ENCODE data around the gene GMNC.
"Not testable (repeated sequence)": the region's sequence is repeated elsewhere in the genome, so short reads cannot be mapped to it uniquely, and the experiment has no call there.

GMNC gene, protein sequence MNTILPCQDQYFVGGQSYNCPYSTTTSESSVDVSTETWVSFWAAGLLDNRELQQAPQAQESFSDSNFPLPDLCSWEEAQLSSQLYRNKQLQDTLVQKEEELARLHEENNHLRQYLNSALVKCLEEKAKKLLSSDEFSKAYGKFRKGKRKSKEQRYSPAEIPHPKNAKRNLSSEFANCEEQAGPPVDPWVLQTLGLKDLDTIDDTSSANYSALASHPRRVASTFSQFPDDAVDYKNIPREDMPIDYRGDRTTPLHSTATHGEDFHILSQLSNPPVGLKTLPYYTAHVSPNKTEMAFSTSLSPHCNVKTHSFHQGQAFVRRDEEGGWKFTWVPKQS

DNA sequence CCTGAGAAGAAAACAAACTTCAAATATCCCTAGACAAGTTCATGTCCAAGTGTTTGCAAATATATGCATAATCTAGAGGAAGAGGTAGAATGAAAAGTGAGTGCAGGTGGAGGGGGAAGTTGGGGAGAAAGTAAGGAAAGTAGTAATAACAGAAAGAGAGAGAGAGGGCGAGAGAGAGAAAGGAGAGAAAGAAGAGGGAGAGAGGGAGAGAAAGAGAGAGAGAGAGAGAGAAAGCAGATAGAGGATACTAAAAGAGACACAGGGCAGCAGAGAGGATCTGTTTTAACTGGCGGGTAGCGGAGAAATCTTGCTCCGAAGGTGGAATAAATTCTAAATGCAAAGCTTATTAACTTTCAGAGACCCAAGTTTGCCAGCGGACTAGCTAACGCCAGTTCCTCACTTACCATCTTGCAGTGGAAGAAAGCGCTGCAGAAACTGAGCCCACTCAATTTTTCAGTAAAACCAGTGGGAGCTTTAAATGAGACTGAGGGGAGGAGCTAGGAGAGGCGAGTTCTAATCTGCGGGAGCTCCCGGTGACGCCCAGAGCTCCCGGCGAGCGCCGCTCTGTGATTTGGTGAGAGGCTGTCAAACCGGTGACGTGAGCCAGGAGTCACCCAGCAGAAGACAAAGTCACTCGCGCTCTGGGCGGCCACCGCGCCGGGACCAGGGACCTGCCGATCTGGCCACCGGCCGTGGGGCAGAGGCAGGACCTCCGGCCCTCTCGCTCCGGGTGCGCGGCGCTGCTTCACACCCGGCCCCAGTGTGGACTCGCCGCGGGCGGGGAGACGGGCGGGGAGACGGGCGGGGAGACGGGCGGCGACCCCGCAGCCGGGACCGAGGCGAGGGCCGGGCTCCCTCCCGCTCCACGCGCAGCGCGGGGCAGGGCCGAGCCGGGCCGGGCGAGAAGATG is at the start of gene GMNC:
Gene GMNC, minus strand, starts transcription at position 486 of the 910 bp plus-strand sequence. Its CDS starts 79 bp downstream, at position 407.
- DNase-seq (peak; percentile 35), ATAC-seq (replicated peaks) (peak; percentile 89 to 98)
- H3K4me1 Mint-ChIP-seq = peaks cover 6% of the 10 kb centered on the region in 2 donors
- H3K4me3 Mint-ChIP-seq = peak within 1 kb of the TSS; percentile 54 to 77
- H3K27me3 Mint-ChIP-seq = peaks cover 39 to 50% of the 10 kb centered on the region in 2 donors
- H3K36me3 Mint-ChIP-seq = no peaks in the 10 kb centered on the region
- no peaks in the 10 kb centered on the region for H3K9me3 Mint-ChIP-seq
- H3K27ac Mint-ChIP-seq = no peak within 1 kb of the TSS

DNA sequence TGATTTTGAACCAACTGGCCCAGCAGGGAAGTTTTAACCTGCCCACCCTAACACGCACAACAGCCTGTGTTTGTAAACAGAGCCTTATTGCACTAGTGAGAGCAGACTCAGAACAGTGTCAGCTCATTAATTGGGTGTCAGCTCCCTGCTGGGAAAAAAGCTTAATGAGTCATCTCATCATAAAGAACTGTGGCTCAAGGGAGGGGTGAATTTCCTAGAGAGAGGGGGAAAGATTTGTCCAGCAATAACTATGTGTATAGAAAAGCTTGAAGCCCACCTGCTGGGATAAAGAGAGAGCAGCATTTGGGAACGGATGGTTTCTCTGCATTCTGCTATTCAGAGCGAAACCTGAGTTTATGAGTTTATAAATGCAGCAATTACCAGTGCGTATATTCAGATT is 48.9 kb upstream of the GMNC start:
- Mint-ChIP-seq H3K9me3 (peaks cover 2 to 4% of the 10 kb centered on the region in 2 donors), H3K4me3 (no peak overlapping the region), H3K27ac (no peak overlapping the region), H3K36me3 (no peaks in the 10 kb centered on the region), H3K27me3 (no peaks in the 10 kb centered on the region), H3K4me1 (no peaks in the 10 kb centered on the region)
- DNase-seq = no peak
- no peak for ATAC-seq (replicated peaks)

DNA sequence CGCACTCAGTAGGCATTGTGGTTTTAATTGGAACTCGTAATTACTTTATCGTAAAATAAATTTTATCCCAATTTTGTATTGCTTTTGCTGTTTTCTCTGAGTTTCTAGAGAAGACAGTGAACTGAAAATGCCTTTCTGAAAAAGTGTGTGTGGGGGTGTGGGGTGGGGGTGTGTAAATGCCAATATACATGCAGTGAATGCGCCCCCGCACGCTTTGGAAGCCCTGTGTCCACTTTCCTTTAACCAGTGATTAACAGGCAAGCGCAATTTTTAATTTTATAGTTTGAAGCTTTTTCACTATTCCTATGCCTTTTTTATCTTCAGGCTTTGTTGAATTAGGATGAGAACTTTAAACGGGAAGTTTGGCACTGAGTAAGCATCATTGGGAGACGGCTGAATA is 47.4 kb upstream of the GMNC start:
- DNase-seq (no peak), ATAC-seq (replicated peaks) (no peak)
- Mint-ChIP-seq H3K4me1 (no peaks in the 10 kb centered on the region), H3K27me3 (no peaks in the 10 kb centered on the region), H3K36me3 (no peaks in the 10 kb centered on the region), H3K27ac (no peak overlapping the region), H3K4me3 (no peak overlapping the region), H3K9me3 (peaks cover 4 to 9% of the 10 kb centered on the region in 2 donors)

DNA sequence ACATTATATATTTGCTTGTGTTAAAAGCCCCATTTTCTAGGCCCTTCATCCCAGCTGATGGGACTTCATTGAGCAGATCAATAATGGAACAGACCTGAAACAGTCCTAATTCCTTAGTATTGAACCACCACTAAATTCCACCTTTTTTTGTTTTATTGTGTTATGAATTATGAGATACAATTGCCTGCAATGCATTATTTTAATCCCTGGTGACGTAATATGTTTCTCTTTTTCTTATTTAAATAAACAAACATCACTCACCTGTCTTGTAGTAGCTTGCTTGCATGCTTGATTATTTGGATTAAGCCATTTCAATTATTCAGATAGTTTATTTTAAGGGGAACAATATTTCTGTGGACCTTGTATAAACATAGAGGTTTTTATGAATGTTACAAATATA is 40.7 kb upstream of the GMNC start:
- no peaks in the 10 kb centered on the region for H3K4me1 Mint-ChIP-seq
- H3K4me3 Mint-ChIP-seq = no peak overlapping the region
- no peaks in the 10 kb centered on the region for H3K36me3 Mint-ChIP-seq
- peaks cover 16 to 32% of the 10 kb centered on the region in 2 donors for H3K9me3 Mint-ChIP-seq
- no peak overlapping the region for H3K27ac Mint-ChIP-seq
- no peaks in the 10 kb centered on the region for H3K27me3 Mint-ChIP-seq
- DNase-seq = no peak
- no peak for ATAC-seq (replicated peaks)

DNA sequence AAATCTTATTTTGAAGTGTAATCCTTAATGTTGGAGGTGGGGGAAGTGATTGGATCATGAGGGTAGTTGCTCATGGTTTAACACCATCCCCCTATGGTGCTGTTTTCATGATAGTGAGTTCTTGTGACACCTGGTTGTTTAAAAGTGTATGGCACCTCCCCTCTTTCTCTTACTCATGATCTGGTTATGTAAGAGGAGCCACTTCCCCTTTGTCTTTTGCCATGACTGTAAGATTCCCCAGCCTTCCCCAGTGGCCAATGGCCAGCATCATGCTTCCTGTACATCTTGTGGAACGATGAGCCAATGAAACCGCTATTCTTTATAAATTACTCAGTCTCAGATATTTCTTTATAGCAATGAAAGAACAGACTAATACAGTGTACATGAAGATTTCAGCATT is 39.8 kb upstream of the GMNC start:
- no peaks in the 10 kb centered on the region for H3K4me1 Mint-ChIP-seq
- H3K27ac Mint-ChIP-seq = no peak overlapping the region
- no peaks in the 10 kb centered on the region for H3K27me3 Mint-ChIP-seq
- DNase-seq = no peak
- no peaks in the 10 kb centered on the region for H3K36me3 Mint-ChIP-seq
- ATAC-seq (replicated peaks) = no peak
- peaks cover 16 to 34% of the 10 kb centered on the region in 2 donors for H3K9me3 Mint-ChIP-seq
- H3K4me3 Mint-ChIP-seq = no peak overlapping the region

DNA sequence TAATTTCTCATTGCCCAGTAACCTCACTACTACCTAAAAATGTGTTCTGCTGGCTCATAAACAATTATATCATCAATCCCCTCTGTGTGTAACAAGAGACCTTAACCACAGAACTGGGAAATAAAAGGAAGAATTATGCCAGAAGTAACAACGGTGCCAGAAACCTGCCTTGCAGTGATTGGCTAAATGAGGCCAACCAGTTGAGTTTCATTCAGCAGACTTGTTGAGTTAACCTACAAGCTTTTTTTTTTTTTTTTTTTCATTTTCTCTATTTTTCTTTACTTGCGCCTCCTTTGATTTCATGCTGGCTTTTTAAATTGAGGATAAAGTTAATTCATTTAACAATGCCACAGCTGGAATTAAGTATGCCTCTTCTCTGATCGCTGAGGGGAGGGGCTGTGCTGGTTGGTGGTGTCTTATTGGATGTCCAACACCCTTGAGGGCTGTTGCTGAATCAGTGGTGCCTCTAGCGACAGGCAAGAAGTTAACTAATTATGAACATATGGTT is 30.0 kb upstream of the GMNC start:
- DNase-seq (no peak), ATAC-seq (replicated peaks) (no peak)
- H3K4me1 Mint-ChIP-seq = no peaks in the 10 kb centered on the region
- no peak overlapping the region for H3K4me3 Mint-ChIP-seq
- H3K36me3 Mint-ChIP-seq = no peaks in the 10 kb centered on the region
- peaks cover 7 to 12% of the 10 kb centered on the region in 2 donors for H3K9me3 Mint-ChIP-seq
- no peak overlapping the region for H3K27ac Mint-ChIP-seq
- peaks cover 0 to 14% of the 10 kb centered on the region in 2 donors for H3K27me3 Mint-ChIP-seq

DNA sequence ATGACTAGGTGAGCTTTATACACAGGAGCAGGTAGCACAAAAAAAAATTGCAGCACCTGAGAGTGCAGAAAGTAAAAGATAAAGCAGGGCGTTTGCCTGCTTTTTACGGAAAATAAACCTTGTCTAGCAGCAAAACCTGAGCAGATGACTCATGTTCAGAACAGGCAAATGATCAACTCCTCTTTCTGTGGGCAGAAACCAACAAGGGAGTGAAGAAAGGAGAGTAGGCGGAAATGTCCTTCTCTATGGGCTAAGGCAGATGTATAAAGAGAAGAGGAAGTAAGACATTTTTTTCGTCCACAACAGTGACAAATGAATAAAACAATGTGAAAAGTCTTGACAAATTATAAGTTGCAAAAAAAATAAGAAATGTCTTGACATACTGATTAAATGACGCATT is 24.5 kb upstream of the GMNC start:
- no peak overlapping the region for H3K4me3 Mint-ChIP-seq
- H3K27ac Mint-ChIP-seq = no peak overlapping the region
- H3K27me3 Mint-ChIP-seq = peaks cover 8 to 9% of the 10 kb centered on the region in 2 donors
- ATAC-seq (replicated peaks) (peak; percentile 36 to 46), DNase-seq (no peak)
- H3K9me3 Mint-ChIP-seq = no peaks in the 10 kb centered on the region
- H3K36me3 Mint-ChIP-seq = no peaks in the 10 kb centered on the region
- peaks cover 0 to 2% of the 10 kb centered on the region in 2 donors for H3K4me1 Mint-ChIP-seq

DNA sequence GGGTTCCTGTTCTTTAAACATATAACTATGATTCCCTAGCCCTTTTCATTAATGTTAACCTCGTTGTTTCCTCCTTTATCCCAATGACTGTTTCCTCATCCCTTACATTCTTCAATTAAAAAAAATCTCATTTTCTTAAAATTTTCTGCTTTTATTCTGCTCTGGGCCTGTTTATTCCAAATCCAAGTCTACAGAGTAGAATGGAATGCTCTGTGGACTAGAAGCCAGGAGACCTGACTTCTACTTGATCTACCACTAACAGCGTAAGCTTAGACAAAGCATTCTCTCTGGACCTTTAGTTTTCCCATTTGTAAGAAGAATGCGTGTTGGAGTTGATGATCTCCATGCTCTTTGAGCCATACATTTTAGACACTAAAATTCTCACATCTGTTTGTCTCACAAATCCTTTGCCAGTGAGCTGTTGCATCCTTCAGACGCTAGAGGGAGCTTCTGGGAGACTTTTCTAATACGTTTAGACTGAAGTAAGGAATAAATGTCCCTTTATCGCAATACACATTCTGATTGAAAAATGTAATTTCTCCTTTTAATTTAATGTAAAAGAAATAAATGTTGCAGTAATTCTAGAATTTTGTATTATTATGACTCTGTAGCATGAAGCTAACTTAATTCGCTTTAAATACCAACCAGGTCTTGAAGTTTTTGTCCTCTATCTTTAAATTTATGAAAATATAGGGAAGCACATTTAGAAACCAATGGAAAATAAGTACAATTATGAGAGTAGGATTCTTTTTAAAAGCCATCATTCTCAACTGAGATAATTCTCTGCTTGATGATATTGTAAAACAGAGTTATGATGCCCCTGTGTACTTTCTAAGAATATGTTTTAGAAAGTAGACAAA is 21.7 kb upstream of the GMNC start:
- H3K4me3 Mint-ChIP-seq = no peak overlapping the region
- no peaks in the 10 kb centered on the region for H3K9me3 Mint-ChIP-seq
- H3K36me3 Mint-ChIP-seq = no peaks in the 10 kb centered on the region
- H3K4me1 Mint-ChIP-seq = peaks cover 0 to 2% of the 10 kb centered on the region in 2 donors
- DNase-seq (peak; percentile 8), ATAC-seq (replicated peaks) (peak in 1 of 2 donors; percentile 42)
- peaks cover 8 to 9% of the 10 kb centered on the region in 2 donors for H3K27me3 Mint-ChIP-seq
- H3K27ac Mint-ChIP-seq = no peak overlapping the region

DNA sequence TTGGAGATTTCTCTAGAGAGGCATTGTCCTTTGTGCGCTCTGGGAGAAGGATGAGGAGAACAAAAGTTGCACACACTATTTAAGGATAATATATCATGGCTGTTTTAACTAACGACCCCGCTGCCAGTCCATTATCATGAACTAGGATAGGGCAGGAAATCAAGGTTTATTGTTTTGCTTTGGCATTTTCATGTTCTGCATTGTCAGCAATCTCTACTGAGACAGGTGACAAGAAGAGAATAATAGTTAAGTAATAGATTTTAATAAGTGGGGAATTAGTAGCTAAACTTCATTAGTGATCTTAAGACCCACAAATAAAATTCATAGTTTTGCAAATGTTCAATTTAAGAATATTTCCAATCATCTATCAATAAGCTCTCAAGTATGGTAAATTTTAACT is 20.6 kb upstream of the GMNC start:
- DNase-seq (no peak), ATAC-seq (replicated peaks) (no peak)
- no peak overlapping the region for H3K27ac Mint-ChIP-seq
- H3K27me3 Mint-ChIP-seq = peaks cover 8% of the 10 kb centered on the region in 2 donors
- no peaks in the 10 kb centered on the region for H3K9me3 Mint-ChIP-seq
- H3K4me3 Mint-ChIP-seq = no peak overlapping the region
- peaks cover 0 to 2% of the 10 kb centered on the region in 2 donors for H3K4me1 Mint-ChIP-seq
- H3K36me3 Mint-ChIP-seq = no peaks in the 10 kb centered on the region

DNA sequence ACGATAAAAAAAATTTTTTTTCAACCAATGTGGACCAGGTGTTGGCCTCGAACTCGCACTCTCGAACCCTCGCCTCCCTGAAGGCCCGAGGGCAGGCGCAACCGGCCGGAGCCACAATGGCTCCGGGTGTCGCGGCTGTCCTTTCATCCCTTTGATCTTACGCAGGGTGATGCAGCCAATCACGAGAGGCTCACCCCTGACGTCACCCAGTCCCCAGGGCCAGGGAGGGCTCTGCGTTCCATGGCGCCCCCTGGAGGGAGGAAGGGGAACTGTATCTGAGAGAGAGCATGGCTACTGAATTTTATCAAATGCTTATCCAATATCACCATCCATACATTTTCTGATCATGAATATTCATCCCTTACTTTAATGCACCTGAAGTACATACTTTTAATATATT is 15.4 kb upstream of the GMNC start:
- no peak overlapping the region for H3K27ac Mint-ChIP-seq
- H3K9me3 Mint-ChIP-seq = no peaks in the 10 kb centered on the region
- H3K4me1 Mint-ChIP-seq = no peaks in the 10 kb centered on the region
- H3K36me3 Mint-ChIP-seq = no peaks in the 10 kb centered on the region
- DNase-seq = no peak
- H3K27me3 Mint-ChIP-seq = no peaks in the 10 kb centered on the region
- no peak overlapping the region for H3K4me3 Mint-ChIP-seq
- no peak for ATAC-seq (replicated peaks)

DNA sequence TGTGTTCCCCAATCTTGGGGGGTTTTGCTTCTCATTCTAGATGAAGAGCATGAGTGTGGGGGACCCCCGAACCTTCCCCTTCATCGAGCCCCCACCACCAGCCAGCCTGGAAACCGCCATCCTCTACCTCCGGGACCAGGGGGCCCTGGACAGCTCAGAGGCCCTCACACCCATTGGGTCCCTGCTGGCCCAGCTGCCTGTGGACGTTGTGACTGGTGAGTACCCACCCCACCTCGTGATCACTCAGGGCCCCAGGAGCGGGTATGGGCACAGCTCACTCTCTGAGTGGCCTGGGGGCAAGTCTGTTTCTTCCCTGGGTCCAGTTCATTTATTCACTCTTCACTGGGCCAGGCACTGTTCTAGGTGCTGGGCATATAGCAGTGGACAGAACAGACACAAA is 13.9 kb upstream of the GMNC start:
- not testable (repeated sequence) for H3K4me3 Mint-ChIP-seq; DNase-seq; H3K9me3 Mint-ChIP-seq; H3K27ac Mint-ChIP-seq; H3K27me3 Mint-ChIP-seq; H3K4me1 Mint-ChIP-seq; H3K36me3 Mint-ChIP-seq; ATAC-seq (replicated peaks)

DNA sequence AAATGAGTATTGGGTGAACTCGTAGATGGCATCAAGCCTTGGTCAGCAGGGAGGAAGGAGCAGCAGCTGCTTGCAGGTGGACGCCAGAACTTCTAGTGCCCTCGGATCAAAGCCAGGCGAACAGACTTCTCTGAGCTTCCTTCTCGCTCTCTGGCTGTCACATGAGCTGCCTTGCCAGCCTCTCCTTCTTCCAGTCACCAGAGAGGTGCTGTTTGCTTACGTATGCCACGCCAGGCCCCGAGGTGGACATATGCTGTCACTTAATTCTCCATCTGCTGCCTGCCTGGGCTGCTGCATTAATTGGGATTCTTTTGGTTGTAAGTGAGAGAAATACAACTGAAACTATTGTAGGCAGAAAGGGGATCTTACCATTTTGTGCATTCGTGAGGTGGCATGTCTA is 12.6 kb upstream of the GMNC start:
- H3K9me3 Mint-ChIP-seq; H3K4me3 Mint-ChIP-seq; H3K27ac Mint-ChIP-seq; H3K4me1 Mint-ChIP-seq; H3K27me3 Mint-ChIP-seq; H3K36me3 Mint-ChIP-seq; ATAC-seq (replicated peaks); DNase-seq: not testable (repeated sequence)

DNA sequence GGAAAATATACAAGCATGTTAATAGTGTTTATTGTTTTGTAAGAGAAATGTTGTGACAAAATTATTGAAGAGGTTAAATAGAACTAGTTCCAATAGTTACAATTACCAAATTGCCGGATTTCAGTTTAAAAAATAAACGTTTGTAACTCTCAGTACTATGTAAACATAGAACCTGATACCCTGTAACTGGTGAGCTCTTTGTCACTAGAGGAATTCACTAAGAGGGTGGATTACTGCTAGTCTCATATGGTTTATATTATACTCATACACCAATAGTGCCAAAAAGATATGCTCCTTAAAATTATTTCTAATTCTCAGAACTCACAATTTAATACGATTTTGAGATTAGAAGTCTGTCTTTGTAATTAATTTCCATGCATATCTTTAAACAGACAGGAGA is 7.6 kb upstream of the GMNC start:
- Mint-ChIP-seq H3K9me3 (no peaks in the 10 kb centered on the region), H3K27ac (no peak overlapping the region), H3K4me3 (no peak overlapping the region), H3K4me1 (no peaks in the 10 kb centered on the region), H3K27me3 (peaks cover 9 to 10% of the 10 kb centered on the region in 2 donors), H3K36me3 (no peaks in the 10 kb centered on the region)
- ATAC-seq (replicated peaks) (no peak), DNase-seq (no peak)

DNA sequence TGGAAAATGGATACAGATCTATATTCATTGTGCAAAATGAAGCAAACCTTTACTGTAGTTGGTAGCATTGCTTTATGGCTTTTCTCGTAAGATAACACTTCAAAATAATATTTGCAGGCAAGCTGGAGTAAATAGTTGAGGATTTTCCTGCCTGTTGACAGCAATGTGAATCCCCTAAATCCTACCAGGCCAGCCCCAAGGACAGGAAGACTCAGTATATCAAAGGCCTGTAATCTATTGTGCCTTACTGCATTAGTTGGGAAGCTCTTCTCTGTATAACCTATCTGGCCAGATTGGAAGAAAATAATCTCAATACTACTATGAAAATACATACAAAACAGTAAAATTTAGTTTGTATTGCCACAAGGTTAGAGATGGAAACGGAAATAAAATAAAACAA is 4.6 kb upstream of the GMNC start:
- Mint-ChIP-seq H3K36me3 (no peaks in the 10 kb centered on the region), H3K4me1 (peaks cover 4 to 6% of the 10 kb centered on the region in 2 donors), H3K4me3 (no peak overlapping the region), H3K9me3 (no peaks in the 10 kb centered on the region), H3K27me3 (peaks cover 29 to 36% of the 10 kb centered on the region in 2 donors), H3K27ac (no peak overlapping the region)
- DNase-seq = no peak
- no peak for ATAC-seq (replicated peaks)

All from stimulated activated naive B cell treated with anti-CD40 and anti-IgM and Interleukin-4, amounts not matched to agents 10 μg/mL and 1 μg/mL and 100 μg/mL, for 72 hours (primary cell).